DOHH2 (cell line): ENCODE measurements around the gene ZMYND8.
A peak's percentile ranks its signal among the peaks of the same experiment; 100 is the strongest.

Source experiments
- H3F3A ChIP-seq: fragments of 200-600 bp; sonication (generic), shearing (Covaris generic); 2 replicates; pipeline ENCODE4 v1.6.0; 2016; ENCODE audit warnings: antibody characterized with exemption, mild to moderate bottlenecking; ENCODE audit not compliant: control insufficient read depth, insufficient read depth
- H3K27ac ChIP-seq: fragments of 200-600 bp; sonication (generic); 2 replicates; pipeline ENCODE4 v1.5.1; 2014; ENCODE audit warnings: low read depth, mild to moderate bottlenecking, low read length, moderate library complexity
- H3K27me3 ChIP-seq: fragments of 200-600 bp; sonication (generic); 2 replicates; pipeline ENCODE4 v1.6.1; 2014; ENCODE audit warnings: mild to moderate bottlenecking, low read length, mixed read lengths; ENCODE audit not compliant: control insufficient read depth
- H3K36me3 ChIP-seq: fragments of 200-600 bp; sonication (generic); 2 replicates; pipeline ENCODE4 v1.6.1; 2014; ENCODE audit warnings: mild to moderate bottlenecking, low read length, moderate library complexity, mixed read lengths; ENCODE audit not compliant: control insufficient read depth
- H3K4me1 ChIP-seq: fragments of 200-600 bp; sonication (generic); 2 replicates; pipeline ENCODE4 v1.6.1; 2014; ENCODE audit warnings: mild to moderate bottlenecking, low read length, mixed read lengths; ENCODE audit not compliant: control insufficient read depth
- H3K4me2 ChIP-seq: fragments of 200-600 bp; sonication (generic); 2 replicates; pipeline ENCODE4 v1.6.0; 2014; ENCODE audit warnings: mild to moderate bottlenecking, low read length, moderate library complexity
- H3K4me3 ChIP-seq: fragments of 200-600 bp; sonication (generic); 2 replicates; pipeline ENCODE4 v1.5.1; 2014; ENCODE audit warnings: mild to moderate bottlenecking, low read length, mixed read lengths
- H3K79me2 ChIP-seq: fragments of 200-600 bp; sonication (generic); 2 replicates; pipeline ENCODE4 v1.6.1; 2014; ENCODE audit warnings: mild to moderate bottlenecking, low read length, mixed read lengths; ENCODE audit not compliant: control insufficient read depth
- H3K9me2 ChIP-seq: fragments of 200-600 bp; sonication (generic); replicated peaks from 2 replicates; pipeline ENCODE4 v1.6.1; 2014; ENCODE audit warnings: mild to moderate bottlenecking, low read length, mixed read lengths; ENCODE audit not compliant: control insufficient read depth
- H3K9me3 ChIP-seq: fragments of 200-600 bp; sonication (generic); 2 replicates; pipeline ENCODE4 v1.6.1; 2014; ENCODE audit warnings: antibody characterized with exemption, low read length, mixed read lengths; ENCODE audit not compliant: control insufficient read depth, insufficient read depth
- H4K20me1 ChIP-seq: fragments of 200-600 bp; sonication (generic); 2 replicates; pipeline ENCODE4 v1.6.0; 2014; ENCODE audit warnings: low read depth, mild to moderate bottlenecking, antibody characterized with exemption, low read length, moderate library complexity; ENCODE audit not compliant: control insufficient read depth, insufficient read depth
- EZH2phosphoT487 ChIP-seq: fragments of 200-600 bp; sonication (generic); IDR thresholded peaks from 2 replicates; pipeline ENCODE4 v1.6.1; 2017; ENCODE audit warnings: borderline replicate concordance, mild to moderate bottlenecking, antibody characterized with exemption, low read length, moderate library complexity, mixed read lengths
- TF ChIP-seq, protein P1 (sequence below): fragments of 200-600 bp; sonication (generic); IDR thresholded peaks from one replicate; pipeline ENCODE4 v1.5.1; 2014; ENCODE audit warnings: antibody characterized with exemption, mild to moderate bottlenecking, low read depth, low read length; ENCODE audit not compliant: poor library complexity, severe bottlenecking

The ZMYND8 gene

DNA sequence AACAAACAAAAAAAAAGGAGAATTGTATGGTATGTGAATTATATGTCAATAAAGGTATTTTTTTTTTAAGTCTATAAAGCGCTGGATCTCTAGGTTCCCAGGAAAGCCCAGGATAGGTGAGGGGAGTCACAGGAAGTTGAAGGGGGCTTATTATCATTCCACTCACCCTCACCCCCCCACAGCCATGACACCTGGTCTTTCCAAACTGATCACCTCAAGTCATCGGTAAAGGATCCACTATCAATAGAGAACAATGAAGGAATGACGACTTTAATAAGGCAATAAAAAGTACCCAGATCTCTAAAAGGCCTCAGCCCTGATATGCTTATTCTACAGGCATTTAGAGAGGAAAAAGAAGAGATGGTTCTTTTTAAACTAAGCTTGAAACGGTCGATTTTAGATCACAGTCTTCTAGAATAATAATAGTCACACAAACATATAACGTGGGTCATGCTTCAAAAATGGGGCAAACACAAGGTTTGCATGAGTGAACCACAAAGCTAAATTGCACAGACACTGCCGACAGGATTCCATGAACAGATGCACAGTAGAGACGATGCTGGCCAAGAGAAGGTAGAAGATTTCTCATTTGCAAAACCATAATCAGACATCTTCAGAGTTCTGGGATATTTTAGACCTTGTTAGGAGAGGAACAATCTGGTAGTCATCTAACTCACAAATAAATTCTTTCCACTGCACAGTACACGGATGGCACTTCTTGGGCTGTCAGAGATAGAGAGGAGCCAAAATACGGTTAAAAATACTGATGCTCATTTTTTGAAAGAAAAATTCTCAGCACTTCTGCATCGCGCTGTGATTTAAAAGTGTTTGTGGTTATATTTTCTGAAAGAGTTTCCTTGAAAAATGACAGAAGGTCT lies 21.0 kb downstream of the ZMYND8 start:
- Histone ChIP-seq H3K36me3 (peaks cover 72% of the 10 kb centered on the region), H3K27ac (peak overlapping the region; percentile 38), H3K9me3 (no peaks in the 10 kb centered on the region), H3K4me1 (peaks cover 35% of the 10 kb centered on the region), H4K20me1 (peaks cover 37% of the 10 kb centered on the region), H3K4me3 (peak overlapping the region; percentile 52), H3K9me2 (no peaks in the 10 kb centered on the region), H3K79me2 (peaks cover 97% of the 10 kb centered on the region), H3K27me3 (no peaks in the 10 kb centered on the region), H3F3A (no peaks in the 10 kb centered on the region; the same call in 1 of the 2 replicates), H3K4me2 (peak overlapping the region; percentile 68)
- TF ChIP-seq EZH2phosphoT487, result no peak
- TF ChIP-seq, protein P1, sequence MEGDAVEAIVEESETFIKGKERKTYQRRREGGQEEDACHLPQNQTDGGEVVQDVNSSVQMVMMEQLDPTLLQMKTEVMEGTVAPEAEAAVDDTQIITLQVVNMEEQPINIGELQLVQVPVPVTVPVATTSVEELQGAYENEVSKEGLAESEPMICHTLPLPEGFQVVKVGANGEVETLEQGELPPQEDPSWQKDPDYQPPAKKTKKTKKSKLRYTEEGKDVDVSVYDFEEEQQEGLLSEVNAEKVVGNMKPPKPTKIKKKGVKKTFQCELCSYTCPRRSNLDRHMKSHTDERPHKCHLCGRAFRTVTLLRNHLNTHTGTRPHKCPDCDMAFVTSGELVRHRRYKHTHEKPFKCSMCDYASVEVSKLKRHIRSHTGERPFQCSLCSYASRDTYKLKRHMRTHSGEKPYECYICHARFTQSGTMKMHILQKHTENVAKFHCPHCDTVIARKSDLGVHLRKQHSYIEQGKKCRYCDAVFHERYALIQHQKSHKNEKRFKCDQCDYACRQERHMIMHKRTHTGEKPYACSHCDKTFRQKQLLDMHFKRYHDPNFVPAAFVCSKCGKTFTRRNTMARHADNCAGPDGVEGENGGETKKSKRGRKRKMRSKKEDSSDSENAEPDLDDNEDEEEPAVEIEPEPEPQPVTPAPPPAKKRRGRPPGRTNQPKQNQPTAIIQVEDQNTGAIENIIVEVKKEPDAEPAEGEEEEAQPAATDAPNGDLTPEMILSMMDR, result no peak

DNA sequence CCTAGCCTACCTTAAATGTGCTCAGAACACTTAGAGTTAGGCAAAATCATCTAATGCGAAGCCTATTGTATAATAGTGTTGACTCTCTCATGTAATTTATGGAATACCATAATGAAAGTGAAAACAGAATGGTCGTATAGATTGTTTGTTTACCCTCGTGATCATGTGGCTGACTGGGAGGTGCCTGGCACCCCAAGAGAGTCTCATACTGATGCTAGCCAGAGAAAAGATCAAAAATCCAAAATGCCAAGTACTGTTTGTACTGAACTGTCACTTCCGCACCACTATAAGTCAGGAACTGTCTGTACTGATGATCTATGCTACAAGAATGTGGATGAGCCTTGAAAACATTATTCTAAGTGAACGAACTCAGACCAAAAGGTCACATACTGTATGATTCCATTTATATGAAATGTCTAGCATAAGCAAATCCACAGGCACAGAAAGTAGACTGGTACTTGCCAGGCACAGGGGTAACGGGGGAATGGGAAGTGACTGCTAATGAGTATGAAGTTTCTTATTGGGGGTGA lies 22.4 kb downstream of the ZMYND8 start:
- H4K20me1 ChIP-seq, result peaks cover 37% of the 10 kb centered on the region
- peaks cover 70% of the 10 kb centered on the region for H3K36me3 ChIP-seq
- H3F3A ChIP-seq, result no peaks in the 10 kb centered on the region; the same call in 1 of the 2 replicates
- peaks cover 35% of the 10 kb centered on the region for H3K4me1 ChIP-seq
- no peaks in the 10 kb centered on the region for H3K9me3 ChIP-seq
- no peak overlapping the region for H3K27ac ChIP-seq
- H3K4me3 ChIP-seq, result no peak overlapping the region
- TF ChIP-seq, protein P1, result no peak
- TF ChIP-seq EZH2phosphoT487, result no peak
- H3K4me2 ChIP-seq, result no peak overlapping the region
- no peaks in the 10 kb centered on the region for H3K9me2 ChIP-seq
- H3K27me3 ChIP-seq, result no peaks in the 10 kb centered on the region
- peaks cover 97% of the 10 kb centered on the region for H3K79me2 ChIP-seq

DNA sequence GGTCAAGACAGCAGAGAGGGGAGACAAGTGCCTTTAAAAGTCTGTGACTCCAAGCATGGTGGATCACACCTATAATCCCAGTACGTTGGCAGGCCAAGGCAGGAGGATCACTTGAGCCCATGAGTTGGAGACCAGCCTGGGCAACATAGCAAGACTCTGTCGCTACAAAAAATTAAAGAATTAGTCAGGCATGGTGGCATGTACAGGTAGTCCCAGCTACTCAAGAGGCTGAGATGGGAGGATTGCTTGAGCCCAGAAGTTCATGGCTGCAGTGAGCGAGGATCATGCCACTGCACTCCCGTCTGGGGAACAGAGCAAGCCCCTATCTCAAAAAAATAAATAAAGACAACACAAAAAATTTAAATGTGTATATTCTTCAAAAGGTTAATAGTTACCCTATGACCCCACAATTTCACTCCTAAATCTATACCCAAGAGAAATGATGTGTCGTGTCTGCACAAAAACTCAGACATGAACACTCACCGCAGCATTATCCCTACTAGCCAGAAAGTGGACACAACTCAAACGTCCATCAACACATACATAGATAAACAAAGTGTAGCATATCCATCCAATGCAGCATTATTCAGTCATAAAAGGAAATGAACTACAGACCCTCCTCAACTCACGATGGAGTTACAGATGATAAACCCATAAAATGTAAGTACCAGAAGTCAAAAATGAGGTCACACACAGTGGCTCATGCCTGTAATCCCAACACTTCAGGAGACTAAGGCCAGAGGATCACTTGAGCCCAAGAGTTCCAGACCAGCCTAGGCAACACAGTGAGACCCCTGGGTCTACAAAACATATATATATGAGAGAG lies 23.9 kb downstream of the ZMYND8 start:
- H4K20me1 ChIP-seq, result peaks cover 33% of the 10 kb centered on the region
- no peak overlapping the region for H3K4me2 ChIP-seq
- H3K27ac ChIP-seq, result no peak overlapping the region
- H3F3A ChIP-seq, result no peaks in the 10 kb centered on the region; the same call in none of the 2 replicates
- no peaks in the 10 kb centered on the region for H3K27me3 ChIP-seq
- TF ChIP-seq, protein P1, result no peak
- no peak for TF ChIP-seq EZH2phosphoT487
- H3K36me3 ChIP-seq, result peaks cover 69% of the 10 kb centered on the region
- H3K4me3 ChIP-seq, result no peak overlapping the region
- no peaks in the 10 kb centered on the region for H3K9me2 ChIP-seq
- no peaks in the 10 kb centered on the region for H3K9me3 ChIP-seq
- H3K4me1 ChIP-seq, result peaks cover 24% of the 10 kb centered on the region
- peaks cover 97% of the 10 kb centered on the region for H3K79me2 ChIP-seq
